A549 (cell line): ENCODE measurements around the gene TMEM30B.

Experiments used
- CEBPB ChIP-seq, 2 experiments: fragments of >200 bp in 1 of 2; sonication (Bioruptor Twin) in 1 of 2; formaldehyde crosslinking in 1 of 2; IDR thresholded peaks; 2 replicates each; pipeline ENCODE4 v1.6.1; 2012 to 2016
- CTCF ChIP-seq: fragments of >200 bp; sonication (Bioruptor Twin); formaldehyde crosslinking; IDR thresholded peaks from 3 replicates; pipeline ENCODE4 v1.5.1; 2016
- ELK1 ChIP-seq: fragments of 150-350 bp; IDR thresholded peaks from 2 replicates; pipeline ENCODE4 v1.6.1; 2014; ENCODE audit warnings: low read depth, mild to moderate bottlenecking, low read length
- POLR2A ChIP-seq: IDR thresholded peaks from 2 replicates; pipeline ENCODE4 v1.6.1; 2012; ENCODE audit warnings: mild to moderate bottlenecking, low read length
- RFX5 ChIP-seq: fragments of 450-650 bp; IDR thresholded peaks from 2 replicates; pipeline ENCODE4 v1.7.1; 2014; ENCODE audit warnings: antibody characterized with exemption, mild to moderate bottlenecking, moderate library complexity
- TF ChIP-seq, protein P1 (sequence below): IDR thresholded peaks from 2 replicates; pipeline ENCODE4 v1.6.1; 2012

GRCh38 chr14:61298824-61299223 lies 17.7 kb upstream of the TMEM30B start:
- TF ChIP-seq CTCF (no peak), CEBPB (IDR thresholded peaks at IDR 0.05) (no peak), POLR2A (no peak), ELK1 (no peak), RFX5 (no peak)
- TF ChIP-seq, protein P1, sequence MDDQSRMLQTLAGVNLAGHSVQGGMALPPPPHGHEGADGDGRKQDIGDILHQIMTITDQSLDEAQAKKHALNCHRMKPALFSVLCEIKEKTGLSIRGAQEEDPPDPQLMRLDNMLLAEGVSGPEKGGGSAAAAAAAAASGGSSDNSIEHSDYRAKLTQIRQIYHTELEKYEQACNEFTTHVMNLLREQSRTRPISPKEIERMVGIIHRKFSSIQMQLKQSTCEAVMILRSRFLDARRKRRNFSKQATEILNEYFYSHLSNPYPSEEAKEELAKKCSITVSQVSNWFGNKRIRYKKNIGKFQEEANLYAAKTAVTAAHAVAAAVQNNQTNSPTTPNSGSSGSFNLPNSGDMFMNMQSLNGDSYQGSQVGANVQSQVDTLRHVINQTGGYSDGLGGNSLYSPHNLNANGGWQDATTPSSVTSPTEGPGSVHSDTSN, result no peak
